ENCODE results near the gene PTGIR.
A peak's percentile ranks its signal among the peaks of the same experiment; 100 is the strongest.

Gene PTGIR

DNA sequence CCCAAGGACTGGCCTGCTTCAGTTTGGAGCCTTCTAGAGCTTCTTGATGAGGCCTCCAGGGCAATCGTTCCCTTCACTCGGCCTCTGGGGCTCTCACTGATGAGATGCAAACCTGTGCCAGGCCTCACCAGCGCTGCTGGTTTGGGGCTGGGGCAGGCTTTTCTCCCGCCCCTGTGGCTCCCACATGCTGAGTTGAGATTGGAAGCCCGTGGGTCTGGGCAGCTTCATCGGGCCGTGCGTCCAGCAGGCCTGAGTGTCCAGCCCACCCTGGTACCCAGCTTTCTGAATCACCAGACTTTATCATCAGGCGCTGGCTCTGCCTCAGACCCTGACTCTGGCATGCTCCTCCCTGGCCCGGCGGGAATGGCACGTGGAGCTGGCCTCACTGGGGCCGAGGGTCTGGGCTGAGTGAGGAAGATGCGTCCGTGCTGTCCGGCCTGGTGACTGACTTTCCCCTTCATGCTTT lies 19.5 kb downstream of the PTGIR start:
- TF ChIP-seq, protein P1, sequence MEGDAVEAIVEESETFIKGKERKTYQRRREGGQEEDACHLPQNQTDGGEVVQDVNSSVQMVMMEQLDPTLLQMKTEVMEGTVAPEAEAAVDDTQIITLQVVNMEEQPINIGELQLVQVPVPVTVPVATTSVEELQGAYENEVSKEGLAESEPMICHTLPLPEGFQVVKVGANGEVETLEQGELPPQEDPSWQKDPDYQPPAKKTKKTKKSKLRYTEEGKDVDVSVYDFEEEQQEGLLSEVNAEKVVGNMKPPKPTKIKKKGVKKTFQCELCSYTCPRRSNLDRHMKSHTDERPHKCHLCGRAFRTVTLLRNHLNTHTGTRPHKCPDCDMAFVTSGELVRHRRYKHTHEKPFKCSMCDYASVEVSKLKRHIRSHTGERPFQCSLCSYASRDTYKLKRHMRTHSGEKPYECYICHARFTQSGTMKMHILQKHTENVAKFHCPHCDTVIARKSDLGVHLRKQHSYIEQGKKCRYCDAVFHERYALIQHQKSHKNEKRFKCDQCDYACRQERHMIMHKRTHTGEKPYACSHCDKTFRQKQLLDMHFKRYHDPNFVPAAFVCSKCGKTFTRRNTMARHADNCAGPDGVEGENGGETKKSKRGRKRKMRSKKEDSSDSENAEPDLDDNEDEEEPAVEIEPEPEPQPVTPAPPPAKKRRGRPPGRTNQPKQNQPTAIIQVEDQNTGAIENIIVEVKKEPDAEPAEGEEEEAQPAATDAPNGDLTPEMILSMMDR (IDR thresholded peaks at IDR 0.05; ENCODE audit: insufficient read depth, low read depth, low read length, missing control alignments): no peak
- no peak overlapping the region for H3K4me3 ChIP-seq (ENCODE audit: low read depth, low read length)
- DNase-seq (ENCODE audit: low read depth): no peak

DNA sequence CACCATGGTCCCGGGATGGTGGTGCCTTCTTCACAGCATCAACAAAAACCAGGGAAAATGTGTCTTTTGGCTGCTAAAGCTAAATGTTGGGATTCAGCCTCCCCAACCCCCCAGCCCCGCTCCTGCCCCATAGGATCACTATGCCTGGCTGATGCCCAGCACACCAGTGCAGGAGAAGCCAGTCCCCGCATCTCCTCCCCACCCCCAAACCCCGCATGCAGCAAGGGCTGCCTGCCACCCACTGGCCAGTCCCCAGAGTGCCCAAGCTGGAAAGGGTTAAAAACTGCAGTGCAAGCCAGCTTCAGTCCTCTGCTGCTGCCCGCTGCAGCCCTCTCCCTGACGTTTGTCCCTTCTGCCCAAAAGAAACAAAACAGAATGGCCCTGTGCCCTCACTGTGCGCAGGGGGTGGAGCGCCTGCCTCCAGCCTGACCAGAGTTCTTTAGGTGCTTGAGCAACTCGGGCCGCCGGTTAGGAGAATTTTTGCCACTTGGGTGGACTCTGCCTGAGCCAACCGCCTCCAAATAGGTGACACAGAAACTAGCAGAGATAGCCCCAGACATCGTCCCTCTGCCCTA lies 20.0 kb downstream of the PTGIR start:
- H3K4me3 ChIP-seq (ENCODE audit: low read depth, low read length): no peak overlapping the region
- no peak for DNase-seq (ENCODE audit: low read depth)
- TF ChIP-seq, protein P1 (IDR thresholded peaks at IDR 0.05; ENCODE audit: insufficient read depth, low read depth, low read length, missing control alignments): no peak

DNA sequence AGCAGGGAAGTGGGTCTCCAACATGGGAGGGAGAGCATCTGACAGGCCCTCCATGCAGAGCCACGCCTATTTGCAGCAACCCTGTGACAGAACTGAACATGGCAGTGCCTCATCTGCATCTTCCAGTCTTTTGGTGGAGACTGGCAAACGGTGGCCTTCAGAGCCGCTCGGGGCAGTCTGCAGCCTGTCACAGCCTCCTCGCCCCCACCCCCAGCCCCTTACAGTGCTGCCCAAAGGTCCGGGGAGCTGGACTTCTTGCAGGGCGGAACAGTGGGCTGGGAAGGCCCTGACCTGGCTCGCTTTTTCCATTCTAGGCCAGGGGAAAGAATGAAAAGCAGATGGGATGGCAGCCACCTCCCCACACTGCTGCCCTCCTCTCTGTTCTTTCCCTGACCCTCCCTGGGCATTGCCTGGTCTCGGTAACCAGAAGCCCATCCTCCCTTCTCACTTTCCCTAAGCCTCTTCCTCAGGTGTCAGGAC lies 21.1 kb downstream of the PTGIR start:
- TF ChIP-seq, protein P1 (IDR thresholded peaks at IDR 0.05; ENCODE audit: insufficient read depth, low read depth, low read length, missing control alignments): no peak
- DNase-seq (ENCODE audit: low read depth): no peak
- H3K4me3 ChIP-seq (ENCODE audit: low read depth, low read length): no peak overlapping the region

DNA sequence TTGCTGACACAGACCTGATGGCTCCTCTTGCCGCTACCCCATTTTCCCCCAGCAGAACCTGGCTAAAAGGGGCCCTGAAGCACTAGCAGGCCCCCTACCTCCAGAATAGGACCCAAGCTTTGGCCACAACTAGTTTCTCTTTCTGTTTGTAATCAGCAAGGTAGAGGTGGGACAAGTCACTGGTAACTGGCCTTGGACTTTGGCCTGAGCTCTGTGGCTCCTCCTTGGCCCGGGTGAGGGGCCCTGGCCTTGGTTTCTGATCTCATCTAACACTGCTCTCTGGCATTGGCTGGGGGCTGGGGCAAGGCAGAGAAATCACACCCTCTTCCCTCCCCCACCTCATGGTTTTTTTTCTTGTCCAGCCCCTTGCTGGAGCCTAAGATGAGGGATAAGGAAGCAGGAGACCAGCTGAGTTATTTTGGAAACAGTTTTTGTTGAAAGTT lies 21.7 kb downstream of the PTGIR start:
- DNase-seq (ENCODE audit: low read depth): peak; percentile 46
- TF ChIP-seq, protein P1 (IDR thresholded peaks at IDR 0.05; ENCODE audit: insufficient read depth, low read depth, low read length, missing control alignments): no peak
- H3K4me3 ChIP-seq (ENCODE audit: low read depth, low read length): peak overlapping the region; percentile 97

DNA sequence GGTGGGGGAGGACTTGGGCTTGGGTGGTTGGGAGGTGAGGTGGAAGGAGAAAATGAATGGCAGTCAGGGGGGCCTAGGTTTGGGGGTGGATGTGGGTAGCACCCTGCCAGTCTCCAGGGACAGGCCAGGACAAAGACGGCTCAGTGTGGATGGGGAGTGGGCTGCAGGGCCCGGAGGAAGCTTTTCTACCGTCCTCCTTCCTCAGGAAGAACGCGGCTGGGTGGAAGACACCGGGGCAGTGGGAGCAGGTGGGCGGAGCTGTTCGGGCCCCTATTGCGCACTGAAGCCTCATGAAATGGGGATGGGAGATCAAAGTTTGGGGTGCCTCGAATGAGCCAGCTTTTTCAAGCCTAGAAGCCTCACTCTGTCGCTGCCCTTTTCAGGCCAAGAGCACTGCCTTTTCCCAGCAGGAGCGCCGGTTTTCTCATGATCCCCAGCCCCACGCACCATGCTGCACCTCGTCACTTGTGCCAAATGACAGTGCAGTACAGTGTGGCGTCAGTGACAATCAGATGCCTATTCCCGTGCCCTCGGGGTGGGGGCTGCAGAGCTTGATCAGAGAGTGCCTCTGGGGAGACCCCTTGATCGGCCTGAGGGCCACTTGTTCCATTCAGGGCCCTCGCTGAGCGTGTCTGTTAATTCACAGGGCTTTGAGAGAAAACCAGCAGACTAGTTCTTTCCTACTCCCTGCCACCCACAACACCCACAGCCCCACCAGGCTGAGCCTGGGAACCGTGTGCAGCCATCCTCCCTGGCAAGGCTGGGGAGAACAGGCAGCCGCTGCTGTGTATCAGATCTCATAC lies 22.3 kb downstream of the PTGIR start:
- H3K4me3 ChIP-seq (ENCODE audit: low read depth, low read length): peak overlapping the region; percentile 97
- TF ChIP-seq, protein P1 (IDR thresholded peaks at IDR 0.05; ENCODE audit: insufficient read depth, low read depth, low read length, missing control alignments): no peak
- DNase-seq (ENCODE audit: low read depth): no peak

DNA sequence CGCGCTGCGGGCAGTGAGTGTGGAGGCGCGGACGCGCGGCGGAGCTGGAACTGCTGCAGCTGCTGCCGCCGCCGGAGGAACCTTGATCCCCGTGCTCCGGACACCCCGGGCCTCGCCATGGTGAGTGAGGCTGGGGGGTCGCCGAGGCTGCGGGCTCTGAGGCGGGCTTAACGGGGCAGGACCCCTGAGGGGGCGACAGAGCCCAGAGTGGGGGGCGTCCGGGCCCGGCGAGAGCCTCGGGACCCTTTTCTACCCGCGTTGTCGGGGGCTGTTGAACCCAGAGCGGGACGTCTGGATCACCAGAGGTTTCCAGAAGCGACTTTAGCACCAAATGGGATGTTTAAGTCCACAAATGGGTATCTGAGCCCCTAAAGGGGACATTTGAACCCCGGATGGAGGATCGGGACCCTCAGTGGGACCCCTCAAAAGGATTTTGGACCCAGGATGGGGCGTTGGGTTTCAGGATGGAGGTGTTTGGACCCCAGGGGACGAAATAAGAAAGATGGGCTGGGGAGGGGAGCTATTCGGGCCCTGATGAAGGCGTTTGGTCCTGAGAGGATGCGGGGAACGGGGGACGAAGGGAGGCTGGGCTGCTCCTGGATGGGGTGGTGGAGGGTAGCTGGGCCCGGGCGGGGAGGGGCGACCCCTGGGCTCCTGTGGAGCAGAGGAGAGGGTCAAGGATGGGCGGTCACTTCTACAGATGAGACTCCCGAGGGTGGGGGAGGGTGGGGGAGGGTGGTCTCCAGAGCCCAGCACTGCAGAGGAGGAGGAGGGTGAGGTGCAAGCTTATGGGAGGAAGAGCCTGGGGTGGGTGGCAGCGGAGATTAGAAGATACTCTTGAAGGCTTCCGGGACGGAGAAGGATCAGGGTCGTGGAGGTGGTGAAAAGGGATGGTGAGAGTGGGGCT lies 23.3 kb downstream of the PTGIR start, which contains the start of gene CALM3:
Gene CALM3, plus strand, starts transcription at position 13 of the 907 bp plus-strand sequence. Its CDS starts 105 bp downstream, at position 118.
- peak; percentile 30 for DNase-seq (ENCODE audit: low read depth)
- TF ChIP-seq, protein P1 (IDR thresholded peaks at IDR 0.05; ENCODE audit: insufficient read depth, low read depth, low read length, missing control alignments): no peak
- peak within 1 kb of the TSS; percentile 97 for H3K4me3 ChIP-seq (ENCODE audit: low read depth, low read length)

Measured in GM12865 (cell line).